Stimulated activated CD4-positive, alpha-beta T cell treated with anti-CD3 and anti-CD28 coated beads, Interleukin-4, amount 100 ng/mL, for 1 hour (primary cell): ENCODE results near the gene WDR76.
"Not testable (repeated sequence)": the region's sequence is repeated elsewhere in the genome, so short reads cannot be mapped to it uniquely, and the experiment has no call there.

Experiments
- DNase-seq: peaks from one replicate; pipeline ENCODE4 v3.0.0-alpha.2; 2020

WDR76 gene

DNA sequence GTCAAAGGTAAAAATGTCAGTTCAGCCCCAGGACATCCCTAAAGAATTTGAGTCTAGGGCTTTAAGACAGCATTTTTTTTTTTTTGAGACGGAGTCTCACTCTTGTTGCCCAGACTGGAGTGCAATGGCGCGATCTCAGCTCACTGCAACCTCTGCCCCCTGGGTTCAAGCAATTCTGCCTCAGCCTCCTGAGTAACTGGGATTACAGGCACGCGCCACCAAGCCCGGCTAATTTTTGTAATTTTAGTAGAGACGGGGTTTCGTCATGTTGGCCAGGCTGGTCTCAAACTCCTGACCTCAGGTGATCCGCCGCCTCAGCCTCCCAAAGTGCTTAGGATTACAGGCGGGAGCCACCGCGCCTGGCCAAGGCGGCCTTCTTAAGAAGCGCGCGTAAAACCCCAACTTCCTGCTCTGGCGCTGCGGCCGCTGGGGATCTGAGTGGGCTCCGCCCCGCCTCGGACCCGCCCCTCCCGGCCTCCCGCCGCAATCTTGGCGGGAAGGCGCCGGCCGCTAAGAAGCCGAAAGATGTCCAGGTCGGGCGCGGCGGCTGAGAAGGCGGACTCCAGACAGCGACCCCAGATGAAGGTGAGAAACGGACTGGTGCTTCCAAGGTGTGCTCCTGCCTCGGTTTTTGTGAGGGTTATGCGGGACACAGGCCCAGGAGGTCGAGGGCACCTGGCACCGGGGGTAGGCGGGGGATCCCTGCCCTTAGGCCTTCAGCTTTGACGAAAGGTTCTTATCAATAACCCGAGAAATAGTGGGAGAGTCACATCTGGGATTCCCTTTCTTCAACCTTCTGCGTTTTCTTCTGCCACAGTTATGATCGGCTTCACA is at the start of gene WDR76:
WDR76 (plus strand) TSS at position 495 of the 834 bp plus-strand sequence; CDS start at position 526, 31 bp downstream.
- DNase-seq = peak; percentile 74

DNA sequence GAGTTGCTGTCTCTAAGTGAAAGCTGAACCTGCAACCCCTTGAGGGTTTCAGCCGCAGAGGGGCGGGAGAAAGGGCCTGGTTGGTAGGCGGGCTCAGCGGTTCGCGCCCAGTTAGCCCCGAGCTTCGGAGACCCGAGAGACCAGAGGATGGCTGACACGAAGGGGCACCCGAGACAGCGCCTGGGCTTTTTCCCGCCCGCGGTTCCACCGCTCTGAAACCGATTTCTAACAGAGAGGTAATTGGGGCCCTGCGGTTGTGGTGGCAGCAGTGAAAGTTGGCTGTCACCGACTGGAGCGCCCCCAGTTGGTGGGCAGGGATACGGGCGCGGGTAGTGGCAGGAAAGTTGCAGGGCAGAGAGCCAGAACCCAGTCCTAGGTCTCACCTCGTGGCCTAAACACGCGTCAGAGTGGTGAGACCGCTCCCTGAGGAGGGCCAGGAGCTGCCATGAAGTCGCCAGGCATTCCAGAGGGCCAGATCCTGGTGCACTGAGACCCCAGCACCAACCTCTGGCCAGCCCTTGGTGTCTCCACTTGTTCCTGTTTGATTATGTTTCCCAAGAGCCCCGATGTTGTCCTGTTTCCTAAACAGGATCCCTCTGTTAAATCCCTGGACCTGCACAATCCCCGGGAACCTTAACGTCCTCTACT is 49.4 kb upstream of the WDR76 start:
- DNase-seq = peak; percentile 81

DNA sequence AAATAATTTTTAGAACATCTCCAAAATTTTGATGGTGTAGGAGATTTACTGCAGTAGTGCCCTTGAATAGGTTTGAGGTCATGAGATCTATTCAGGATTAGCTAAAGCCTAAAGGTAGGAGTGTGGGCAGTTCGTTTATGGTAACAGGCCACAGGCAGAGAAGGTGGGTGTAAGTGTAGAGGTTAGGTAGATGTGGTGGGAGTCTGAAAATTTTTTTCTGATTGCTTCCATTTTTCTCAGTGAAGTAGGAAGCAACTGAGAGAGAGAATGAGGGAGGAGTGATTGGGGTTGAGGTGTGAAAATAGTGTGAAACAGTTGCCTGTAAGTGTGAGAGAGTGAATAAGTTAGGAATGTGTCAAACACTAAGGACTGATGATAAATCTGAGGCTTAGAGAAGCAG is 47.8 kb upstream of the WDR76 start:
- DNase-seq = no peak

DNA sequence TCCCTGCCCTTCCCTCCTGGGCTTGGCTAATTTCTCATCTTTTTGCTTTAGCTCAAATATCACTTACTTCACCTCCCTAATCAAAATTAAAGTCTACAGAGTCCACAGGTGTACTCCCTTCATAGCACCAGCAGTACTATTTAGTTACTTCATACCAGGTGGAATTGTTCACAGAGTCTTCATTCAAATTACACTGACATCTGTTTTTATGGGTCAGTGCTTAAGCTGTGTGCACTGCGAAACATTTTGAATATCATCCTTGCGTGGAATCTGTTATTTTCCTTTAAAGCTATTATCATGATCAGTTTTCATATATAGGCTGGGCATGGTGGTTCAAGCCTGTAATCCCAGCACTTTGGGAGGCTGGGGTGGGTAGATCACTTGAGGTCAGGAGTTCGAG is 37.4 kb upstream of the WDR76 start:
- DNase-seq = no peak

DNA sequence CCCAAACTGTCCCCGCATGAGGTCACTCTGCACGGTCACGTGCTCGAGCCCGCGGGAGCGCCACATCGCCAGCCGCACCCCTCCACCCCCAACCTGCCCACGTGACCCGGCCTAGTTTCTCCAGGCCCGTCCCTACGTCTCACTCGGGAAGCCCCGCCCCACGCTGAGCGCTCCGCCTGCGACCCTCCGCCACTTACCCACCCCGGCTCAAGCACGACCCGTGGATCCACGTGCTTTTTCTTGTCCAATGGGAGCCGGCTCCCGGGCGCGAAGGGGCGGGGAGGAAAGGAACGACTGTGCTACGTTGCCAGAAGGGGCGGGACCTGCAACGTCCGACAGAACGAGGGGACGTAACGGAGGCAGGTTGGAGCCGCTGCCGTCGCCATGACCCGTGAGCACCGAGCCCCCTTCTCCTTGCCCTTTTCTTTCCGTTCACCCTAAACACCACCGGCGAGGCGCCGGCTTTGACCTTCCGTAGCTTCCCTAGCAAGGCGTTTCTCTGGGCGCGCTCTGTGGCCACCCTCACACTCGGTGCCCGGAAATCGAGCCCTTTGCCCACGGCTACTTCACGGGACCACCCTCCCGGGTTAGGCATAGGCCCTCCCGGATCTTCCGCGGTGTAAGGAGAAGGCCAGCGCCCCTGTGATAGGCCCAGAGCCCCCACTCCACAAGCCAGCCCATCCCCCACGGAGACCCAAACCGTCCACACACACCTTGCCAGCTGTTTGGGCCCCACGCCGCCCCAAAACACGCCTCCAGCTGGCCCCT is 34.6 kb upstream of the WDR76 start, which contains the start of gene SERF2:
SERF2 (plus strand) TSS at position 328 of the 768 bp plus-strand sequence; CDS start at position 385, 57 bp downstream.
- DNase-seq = peak; percentile 100

DNA sequence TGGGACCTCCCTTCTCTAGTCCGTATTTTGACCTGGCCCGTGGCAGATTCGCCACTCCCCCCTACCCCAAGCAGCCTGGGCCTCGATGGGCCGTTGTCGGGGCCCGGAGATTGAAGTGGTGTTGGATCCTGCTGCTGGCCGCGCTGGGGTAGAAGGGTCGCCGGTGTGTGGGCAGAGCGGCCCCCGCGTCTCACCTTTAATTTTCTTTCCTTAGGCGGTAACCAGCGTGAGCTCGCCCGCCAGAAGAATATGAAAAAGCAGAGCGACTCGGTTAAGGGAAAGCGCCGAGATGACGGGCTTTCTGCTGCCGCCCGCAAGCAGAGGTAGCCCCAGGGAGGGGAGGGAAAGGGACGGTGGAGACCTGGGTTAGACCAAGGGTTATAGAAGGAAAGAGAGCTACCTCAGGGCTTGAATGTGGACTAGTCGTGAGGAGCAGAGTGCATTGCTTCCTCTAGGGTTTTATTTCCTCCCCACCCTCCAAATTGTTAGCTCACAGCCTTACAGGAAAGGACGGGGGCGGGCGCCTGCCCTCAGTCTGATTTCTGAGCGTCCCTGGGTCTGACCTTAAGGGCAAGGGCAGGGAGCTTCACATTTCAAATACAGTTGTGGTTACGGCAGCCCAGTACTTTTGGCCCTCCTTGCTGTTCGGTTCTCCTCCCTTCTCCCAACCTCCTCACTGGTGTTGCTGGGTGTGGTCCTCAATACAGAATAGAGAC is 33.9 kb upstream of the WDR76 start:
- peak; percentile 29 for DNase-seq

DNA sequence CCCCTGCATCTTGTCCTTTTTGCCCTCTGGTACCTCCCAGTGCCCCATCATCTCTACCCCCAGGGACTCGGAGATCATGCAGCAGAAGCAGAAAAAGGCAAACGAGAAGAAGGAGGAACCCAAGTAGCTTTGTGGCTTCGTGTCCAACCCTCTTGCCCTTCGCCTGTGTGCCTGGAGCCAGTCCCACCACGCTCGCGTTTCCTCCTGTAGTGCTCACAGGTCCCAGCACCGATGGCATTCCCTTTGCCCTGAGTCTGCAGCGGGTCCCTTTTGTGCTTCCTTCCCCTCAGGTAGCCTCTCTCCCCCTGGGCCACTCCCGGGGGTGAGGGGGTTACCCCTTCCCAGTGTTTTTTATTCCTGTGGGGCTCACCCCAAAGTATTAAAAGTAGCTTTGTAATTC is 33.2 kb upstream of the WDR76 start:
- no peak for DNase-seq

DNA sequence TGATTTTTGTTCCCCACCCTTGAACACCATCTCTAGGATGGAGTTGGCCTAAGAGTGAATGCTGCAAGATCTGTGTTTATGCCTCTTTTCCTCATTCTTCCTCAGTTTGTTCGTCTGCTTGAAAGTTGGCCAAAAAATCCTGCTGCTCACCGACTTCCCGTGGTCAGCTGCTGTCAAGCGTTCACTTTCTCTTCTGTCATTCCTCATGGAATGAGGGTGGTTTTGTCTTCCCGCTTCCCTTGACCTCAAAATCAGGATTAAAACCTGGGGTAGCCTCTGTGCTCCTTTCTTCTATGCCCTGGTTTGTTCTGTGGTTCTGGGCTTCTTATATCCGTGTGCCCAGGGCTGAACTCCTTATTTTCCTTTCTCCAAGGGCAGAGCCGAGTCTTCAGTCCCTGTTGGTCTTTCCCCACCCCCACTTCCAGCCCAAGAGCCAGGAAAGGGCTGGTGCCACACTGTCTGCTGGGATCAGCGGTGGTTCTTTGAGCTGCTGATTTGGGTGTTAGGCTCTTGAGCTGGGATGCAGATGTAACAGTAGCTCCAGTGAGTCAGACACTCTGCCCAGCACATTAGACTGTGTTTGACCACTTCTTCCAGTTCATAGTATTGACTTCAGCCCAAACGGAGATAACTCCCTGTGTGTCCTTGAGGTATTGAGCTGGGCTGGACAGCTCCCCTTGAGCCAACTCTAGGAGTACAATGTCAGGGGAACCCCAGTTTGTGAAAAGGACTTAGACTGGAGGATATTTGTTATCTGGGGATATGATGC is 32.3 kb upstream of the WDR76 start:
- no peak for DNase-seq

DNA sequence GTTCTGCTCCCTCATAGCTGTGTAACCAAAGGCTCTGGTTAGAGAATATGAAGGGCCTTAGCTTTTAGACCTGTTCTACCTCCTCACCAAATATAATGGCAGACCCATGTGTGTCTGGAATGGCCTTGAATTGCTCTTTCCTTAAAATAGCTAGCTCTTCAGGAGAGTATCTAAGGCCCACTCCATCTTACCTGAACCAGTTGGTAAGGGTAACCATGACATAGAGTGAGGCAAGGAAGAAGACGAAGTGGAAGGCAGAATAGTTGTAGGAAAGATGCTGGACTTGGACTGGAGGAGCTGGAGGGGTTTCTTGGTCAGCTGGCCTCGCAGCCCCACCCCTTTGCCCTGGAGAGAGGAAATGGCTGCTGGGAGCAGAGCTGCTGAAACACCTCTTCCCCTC is 31.6 kb upstream of the WDR76 start:
- DNase-seq = no peak

DNA sequence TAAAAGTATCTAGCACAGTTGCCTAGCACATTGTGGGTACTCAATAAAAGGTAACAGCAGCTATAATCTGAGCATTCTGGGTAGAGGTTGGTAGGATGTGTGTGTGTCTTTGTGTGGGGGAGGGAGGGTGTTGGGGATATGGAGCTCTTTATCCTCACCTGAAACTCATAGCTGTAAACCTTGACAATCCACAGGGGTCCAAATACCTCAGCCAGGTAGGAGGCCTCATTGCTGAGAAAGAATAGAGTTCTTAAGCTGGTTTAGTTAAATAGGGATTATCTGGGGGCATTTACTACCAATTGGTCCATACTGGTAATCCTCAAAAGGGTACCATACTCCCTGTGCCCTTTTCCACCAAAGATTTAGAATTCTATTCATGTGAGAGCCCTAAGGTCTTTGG is 30.8 kb upstream of the WDR76 start:
- no peak for DNase-seq

DNA sequence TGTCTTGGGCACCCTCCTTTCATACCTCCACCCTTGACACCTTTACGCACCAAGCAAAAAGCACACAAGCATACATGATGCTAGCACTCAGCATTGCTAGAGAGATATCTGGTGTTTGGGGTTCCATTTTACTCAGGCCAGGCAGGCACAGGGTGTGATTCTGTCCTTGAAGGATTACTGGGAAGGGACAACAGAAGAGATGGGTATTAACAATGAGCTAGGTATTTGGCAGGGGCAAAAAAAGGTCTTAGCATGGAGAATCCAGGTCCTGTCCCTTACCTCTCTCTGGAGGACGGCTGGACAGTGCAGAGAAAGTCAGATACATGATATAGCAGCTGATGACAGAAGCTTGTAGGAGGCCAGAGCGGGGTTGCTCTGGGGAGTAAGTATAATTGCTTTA is 30.2 kb upstream of the WDR76 start:
- DNase-seq = no peak

DNA sequence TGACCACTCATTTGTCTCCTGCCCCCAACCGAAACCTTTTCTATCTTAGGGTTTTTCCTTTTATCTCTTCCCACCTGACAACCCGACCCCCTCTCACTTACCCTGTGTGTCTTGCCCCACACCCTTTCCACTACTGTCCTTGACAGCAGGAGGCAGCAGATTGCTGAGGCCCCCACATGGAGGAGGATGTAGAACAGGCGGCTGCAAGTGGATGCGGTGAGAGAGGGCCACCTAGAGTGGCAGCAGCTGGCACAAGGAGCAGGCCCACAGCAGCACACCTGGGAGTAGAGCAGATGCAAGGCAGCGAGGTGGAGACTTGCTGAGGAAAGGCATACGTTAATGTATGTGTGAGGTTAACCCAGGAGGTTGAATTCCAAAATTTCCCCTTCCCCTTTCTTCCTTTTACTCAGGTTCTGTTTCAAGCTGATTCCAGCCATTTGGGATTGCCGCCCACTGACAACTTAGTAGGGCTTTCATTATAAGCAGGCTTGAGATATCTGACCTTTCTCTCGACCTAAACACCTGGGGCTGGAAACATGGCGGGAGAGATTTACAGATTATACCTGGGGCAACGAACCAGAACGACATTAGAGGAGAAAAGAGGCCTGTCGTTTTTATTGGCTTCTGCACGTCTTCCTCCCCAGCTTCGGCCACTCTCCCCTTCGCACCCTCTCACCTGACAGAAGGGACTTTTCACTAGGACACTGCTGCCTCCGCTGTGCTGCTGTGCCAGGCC is 27.4 kb upstream of the WDR76 start:
- DNase-seq = no peak

DNA sequence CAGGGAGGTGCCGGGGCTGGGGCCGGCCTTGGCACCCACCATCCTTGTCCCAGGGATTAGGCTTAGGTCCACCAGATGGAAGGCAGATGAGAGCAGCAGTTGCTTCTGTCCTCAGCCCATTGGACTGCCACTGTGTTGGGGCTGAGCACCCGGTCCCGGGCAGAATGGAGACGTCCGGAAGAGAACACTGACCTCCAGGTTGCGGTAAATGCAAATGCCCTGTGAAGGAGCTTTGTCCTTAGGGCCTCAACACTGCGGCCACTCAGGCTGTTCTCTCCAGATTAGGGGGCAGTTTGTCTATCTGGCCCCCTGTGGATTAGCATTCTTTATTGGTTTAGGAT is 26.9 kb upstream of the WDR76 start, which contains the start of gene SERINC4:
SERINC4 (minus strand) TSS at position 276 of the 341 bp plus-strand sequence; CDS start at position 42, 234 bp downstream.
- DNase-seq = no peak

DNA sequence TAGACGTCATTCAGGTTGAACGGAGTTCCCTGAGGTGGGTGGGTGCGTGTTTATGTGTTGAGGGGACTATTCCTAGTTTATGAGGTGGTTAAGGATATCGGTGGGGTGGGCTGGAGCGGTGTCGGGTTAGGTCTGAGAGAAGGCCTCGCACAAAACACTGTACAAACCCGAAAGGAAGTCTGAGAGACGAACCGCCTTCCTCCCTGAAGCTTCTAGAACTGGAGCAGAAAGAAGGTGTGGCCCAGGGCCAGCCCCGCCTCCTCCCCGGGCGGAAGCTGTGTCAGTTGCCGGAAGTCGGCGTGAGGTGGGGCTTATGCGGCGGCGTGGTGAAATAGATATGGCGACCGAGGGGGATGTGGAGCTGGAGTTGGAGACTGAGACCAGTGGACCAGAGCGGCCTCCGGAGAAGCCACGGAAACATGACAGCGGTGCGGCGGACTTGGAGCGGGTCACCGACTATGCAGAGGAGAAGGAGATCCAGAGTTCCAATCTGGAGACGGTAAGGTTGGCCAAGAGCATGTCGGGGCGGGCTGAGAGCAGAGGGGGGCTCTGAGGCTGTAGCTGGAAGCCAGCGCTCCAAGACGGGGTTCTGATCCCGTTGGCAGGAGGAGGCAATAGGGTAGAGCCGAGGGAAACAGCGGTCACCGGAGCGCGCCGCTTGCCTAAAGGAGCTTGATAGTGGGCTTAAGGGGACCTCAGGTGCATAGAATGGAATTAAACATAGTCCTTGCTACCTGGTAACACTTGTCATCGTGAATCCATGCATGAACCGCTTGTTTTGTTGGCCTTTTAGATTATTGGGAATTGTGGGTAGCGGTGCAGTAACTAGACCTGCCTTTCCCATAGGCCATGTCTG is 26.3 kb upstream of the WDR76 start, which contains the start of gene HYPK:
HYPK (plus strand) TSS at position 314 of the 856 bp plus-strand sequence; CDS start at position 338, 24 bp downstream.
- peak; percentile 92 for DNase-seq

DNA sequence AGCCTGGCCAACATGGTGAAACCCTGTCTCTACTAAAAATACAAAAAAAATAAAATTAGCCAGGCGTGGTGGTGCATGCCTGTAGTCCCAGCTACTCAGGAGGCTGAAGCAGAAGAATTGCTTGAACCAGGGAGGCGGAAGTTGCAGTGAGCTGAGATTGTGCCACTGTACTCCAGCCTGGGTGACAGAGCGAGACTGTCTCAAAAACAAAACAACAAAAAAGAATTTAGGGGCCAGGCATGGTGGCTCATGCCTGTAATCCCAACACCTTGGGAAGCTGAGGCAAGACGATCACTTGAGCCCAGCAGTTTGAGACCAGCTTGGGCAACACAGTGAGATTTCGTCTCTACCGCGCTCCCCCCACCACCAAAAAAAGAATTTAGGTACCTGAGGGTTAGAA is 24.1 kb upstream of the WDR76 start:
- not testable (repeated sequence) for DNase-seq

DNA sequence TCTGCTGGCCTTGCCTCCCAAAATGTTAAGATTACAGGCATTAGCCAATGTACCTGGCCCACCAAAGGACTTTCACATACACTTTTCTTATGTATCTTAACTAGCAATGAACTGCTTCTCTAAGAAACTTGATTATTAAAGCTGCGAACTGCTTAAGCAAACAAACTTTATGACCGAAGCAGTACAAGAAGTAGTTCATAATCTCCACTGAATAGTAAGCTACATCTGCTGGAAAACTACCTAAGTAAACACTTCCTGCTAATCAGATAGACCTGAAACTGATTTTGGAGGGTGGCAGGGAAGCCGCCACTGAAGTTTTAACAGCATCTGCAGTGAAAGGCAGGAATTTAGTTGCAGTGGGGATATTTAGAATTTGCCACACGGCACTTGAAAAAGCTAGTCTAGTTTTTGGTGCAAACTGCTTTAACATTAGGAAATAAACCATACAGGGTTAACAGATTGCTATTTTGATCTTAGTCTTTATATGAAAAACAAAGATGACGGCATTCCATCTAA is 18.3 kb upstream of the WDR76 start:
- DNase-seq = no peak

DNA sequence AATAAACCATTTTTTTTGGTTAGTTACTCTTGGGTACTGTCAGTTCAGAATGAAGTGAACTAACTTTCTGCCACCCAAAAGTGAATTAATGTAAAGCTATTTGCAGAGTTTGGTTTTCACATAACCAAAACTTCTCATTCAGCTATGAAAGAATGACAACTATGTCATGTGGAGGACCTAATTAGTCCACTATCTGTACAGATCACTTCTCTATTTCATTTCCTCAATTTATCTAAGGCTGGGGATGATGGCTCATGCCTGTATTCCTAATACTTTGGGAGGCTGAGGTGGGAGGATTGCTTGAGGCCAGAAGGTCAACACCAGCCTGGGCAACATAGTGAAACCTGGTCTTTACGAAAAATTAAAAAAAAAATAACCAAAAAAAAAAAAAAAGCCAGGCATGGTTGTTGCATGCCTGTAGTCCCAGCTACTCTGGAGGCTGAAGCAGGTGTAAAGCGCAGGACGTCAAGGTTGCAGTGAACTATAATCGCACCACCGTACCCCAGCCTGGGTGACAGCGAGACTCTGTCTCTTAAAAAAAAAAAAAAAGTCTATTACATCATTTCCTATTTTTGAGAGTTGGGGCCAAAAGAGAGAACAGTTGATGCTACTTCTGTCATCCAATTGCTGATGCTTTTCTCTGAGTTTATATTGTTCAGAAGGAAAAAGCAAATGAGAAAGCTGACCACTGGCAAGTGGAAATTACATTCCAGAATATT is 17.7 kb upstream of the WDR76 start:
- DNase-seq = no peak

DNA sequence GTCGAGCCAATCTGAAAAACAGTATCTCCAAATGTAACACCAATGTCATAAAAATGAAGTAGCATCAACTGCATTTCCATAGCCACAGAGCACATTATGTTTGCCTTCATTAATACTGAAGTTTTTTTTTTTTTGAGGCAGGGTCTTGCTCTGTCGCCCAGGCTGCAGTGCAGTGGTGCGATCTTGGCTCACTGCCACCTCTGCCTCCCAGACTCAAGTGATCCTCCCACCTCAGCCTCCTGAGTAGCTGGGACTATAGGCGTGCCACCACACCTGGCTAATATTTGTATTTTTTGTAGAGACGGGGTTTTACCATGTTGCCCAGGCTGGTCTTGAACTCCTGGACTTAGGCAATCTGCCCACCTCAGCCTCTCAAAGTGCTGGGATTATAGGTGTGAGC is 11.7 kb upstream of the WDR76 start:
- not testable (repeated sequence) for DNase-seq

DNA sequence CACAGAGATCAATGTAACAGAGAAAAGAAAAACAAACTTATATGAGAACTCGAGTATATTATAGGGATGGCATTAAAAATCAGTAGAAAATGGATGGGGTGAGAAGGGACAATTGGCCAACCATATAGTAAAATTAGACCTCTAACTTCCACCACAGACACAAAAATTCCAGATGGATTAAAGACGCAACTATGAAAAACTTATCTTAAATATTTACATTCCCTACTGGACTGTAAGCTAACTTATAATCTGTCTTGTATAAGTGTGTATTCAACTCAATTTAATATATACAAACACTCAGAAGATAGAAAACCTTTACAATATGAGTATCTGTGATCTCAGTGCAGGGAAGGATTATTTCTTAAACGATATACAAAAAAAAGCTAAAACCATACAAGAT is 5.3 kb upstream of the WDR76 start:
- DNase-seq = no peak
